A549 (cell line): ENCODE data around the gene RAB3GAP2.

Experiments
- MAX ChIP-seq: IDR thresholded peaks from 2 replicates; pipeline ENCODE4 v1.6.1; 2012
- PHF8 ChIP-seq: fragments of 200-600 bp; sonication (generic); IDR thresholded peaks from 2 replicates; pipeline ENCODE4 v1.6.1; 2016; ENCODE audit warnings: low read depth, mild to moderate bottlenecking, antibody characterized with exemption, moderate library complexity, borderline replicate concordance
- POLR2A ChIP-seq: IDR thresholded peaks from 2 replicates; pipeline ENCODE4 v1.6.1; 2012; ENCODE audit warnings: mild to moderate bottlenecking, low read length

GRCh38 chr1:220226752-220227151, 45.5 kb downstream of the RAB3GAP2 start:
- no peak for TF ChIP-seq MAX
- no peak for TF ChIP-seq POLR2A
- no peak for TF ChIP-seq PHF8
